ENCODE data around the gene ATL3.

The ATL3 gene

DNA sequence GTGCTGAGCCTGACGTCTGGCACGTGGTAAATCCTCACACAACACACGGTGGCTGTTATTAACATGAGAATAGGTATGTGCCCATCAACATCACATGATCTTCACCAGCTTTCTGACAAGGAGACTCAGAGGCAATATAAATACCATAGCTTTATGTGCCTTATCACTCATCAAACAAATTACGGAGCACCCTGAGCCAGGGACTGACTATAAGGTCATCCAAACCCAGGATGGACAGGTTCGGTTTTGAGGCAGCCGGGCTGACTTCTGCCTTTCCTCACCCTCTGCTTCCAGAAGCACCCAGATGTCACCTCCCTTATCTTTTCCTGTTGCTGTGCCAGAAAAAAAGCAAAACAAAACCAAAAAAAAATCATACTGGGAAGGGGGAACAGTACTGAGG, 51.2 kb downstream of the ATL3 start:
- DNase-seq = peak; percentile 20

DNA sequence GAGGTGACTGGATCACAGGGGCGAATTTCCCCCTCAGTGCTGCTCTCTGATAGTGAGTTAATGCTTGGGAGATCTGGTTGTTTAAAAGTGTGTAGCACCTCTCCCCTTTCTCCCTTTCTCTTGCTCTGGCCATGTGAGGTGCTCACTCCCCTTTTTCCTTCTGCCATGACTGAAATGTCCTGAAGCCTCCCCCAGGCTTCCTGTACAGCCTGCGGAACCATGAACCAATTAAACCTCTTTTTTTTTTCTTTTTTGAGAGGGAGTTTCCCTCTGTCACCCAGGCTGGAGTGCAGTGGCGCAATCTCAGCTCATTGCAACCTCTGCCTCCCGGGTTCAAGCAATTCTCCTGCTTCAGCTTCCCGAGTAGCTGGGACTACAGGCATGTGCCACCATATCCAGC, 53.5 kb downstream of the ATL3 start:
- peak; percentile 7 for DNase-seq

DNA sequence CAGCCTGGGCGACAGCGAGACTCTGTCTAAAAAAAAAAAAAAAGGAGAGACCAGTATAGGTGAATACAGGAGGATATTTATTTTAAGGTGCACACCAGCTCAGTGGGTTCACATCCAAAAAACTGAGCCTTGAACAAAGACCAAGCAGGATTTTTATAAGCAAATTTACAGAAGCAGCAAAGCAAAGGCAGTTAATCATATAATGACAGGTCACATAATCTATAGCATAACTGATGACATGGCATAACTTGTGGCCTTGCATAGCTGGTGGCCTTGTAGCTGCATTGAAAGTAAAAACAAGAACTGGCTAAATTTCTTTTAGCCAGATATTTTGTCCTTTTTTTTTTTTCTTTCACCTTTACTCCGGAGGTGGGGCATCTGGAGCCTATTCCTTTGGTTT, 54.2 kb downstream of the ATL3 start:
- DNase-seq = no peak

DNA sequence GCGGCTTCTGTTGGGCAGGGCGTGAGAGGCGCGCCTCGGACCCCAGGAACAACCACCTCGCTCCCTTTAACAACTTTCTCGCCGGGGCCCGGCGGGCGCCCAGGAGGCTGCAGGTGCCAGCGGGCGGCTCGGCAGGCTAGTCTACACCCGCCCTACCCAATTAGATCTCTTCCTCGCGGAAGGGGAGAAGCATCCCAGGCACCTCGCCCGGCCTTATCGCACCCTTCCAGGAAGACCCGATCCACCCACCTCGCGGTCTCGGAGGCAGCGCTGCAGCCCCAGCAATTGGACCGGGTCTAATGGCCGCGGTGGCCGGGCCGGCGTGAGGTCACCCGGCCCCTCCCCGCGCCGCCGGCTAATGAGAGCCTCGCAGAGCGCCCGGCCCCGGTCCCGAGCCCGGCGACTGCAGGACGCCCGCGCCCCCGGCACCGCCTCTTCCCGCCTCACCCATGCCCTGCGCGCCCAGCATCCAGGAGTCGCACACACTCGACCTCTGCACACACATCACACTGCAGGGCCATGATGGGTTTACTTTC, 57.0 kb downstream of the ATL3 start, which contains the start of gene PLAAT3:
Gene PLAAT3, minus strand, starts transcription at position 298 of the 536 bp plus-strand sequence. CDS start 419 bp downstream, outside the sequence.
- DNase-seq = peak; percentile 69

DNA sequence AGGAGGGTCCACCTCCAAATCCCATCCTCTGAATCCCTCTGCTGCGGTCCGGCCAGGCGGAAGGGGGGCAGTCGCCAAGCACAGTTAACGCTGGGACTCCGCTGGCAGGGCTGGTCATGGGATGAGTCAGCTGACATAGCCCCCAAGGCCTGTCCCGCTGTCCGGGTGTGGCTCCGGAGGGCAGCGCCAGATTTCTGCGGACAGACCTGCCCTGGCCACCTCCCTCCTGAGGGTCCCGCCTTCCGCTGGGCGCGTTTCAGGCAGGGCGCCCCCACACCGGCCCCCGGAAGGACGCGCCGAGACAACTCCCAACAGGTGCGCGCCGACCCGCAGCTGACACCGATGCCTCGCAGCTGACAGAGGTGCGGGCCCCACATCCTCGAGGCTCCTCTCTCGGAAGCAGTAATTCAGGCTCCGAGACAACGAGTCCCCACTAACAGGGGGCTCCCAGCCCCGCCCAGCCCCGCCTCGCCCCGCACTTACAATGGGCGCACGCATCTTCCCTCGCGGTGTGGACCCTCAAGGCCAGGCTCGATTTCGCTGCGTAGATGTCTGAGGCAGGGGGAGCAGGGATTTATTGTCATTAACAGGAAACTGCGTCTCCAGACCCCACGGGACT, 57.5 kb downstream of the ATL3 start:
- DNase-seq = no peak

DNA sequence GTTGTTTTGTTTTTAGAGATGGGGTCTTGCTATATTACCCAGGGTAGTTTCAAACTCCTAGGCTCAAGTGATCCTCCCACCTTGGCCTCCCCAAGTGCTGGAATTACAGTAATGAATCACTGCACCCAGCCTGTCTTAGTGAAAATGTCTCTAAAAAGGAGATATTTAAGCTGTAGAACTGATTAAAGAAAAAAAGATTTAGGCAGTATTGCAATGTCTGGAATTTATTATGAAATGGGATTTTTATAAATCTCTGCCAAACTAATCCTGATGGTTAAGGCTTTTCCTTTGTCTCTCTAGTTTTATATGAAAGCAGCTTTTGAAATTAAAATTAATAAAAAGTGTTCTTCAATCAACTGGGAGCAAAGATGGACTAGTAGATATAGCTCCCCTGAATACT, 59.0 kb downstream of the ATL3 start:
- DNase-seq = no peak

DNA sequence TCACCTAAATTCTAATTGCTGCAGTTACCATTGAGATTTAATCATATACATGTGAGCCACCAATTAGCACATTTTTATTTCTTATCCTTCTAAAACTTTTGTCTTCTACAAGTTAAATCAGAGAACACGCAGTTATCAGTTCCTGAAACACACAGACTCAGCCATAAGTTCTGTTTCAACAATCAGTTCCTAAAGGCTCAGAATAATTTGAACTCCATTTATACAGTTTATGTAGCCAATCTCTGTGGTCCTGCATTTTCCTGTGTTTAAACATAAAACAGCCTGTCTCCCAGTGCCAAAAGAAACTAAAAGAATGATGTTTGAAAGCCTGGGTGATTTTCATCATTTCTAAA, 59.8 kb downstream of the ATL3 start:
- no peak for DNase-seq

DNA sequence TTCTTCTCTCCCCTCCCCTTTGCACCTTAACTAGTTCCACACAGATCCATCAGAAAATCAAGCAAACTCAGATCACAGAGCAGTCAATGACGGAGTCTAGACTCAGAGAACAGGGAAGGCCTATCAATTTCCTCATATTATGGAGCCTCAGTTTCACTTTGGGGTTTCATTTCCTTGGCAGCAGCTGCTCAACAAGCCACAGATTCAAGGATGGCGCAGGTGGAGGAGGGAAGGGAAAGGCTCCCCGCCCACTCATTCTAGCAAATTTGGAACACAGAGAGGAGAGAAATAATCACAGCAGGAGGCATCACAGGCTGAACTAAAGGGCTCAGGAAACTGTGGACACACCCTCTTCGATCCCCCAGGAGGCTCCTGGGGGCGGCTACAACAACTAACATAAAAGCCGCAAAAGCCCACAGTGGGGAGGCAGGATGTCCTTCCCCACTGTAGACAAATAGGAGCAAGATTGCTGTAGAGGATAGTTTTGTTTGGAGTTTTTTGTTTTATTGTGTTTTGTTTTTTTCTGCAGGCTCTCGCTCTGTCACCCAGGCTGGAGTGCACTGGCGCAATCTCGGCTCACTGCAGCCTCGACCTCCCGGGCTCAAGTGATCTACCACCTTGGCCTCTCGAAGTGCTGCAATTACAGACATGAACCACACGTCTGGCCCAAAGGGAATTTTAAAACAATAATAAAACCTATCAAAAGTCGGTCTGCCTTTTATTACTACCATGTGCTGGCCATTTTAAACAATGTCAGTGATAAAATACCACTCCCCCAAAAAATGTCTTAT, 60.4 kb downstream of the ATL3 start:
- DNase-seq = peak; percentile 41

DNA sequence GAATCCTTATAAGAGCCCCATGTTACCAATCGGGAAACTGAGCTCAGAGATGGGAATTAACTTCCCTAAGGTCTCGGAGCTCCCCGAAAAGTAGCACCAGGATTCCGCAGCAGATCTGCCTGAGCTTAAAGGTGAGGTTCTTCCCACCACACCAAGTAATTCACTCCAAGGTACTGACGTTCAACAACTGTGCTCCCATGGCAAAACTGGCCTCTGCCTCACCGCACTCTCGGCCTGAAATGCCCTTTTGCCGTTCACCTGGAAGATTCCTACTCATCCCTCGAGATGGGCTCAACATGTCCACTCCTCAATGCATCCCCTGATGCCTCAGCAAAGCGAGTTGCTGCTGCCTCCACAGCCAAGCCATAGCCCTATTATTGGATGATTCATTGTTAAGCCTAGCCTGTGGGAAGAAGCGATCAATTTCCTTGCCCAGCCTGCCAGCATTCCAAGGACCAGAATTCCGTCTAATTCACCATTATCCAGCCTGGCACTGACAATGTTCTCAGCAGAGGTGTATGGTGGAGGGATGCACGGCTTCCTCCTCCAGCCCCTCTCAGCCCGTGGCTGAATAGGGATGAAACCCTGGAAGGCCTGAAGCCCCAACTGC, 61.1 kb downstream of the ATL3 start:
- peak; percentile 44 for DNase-seq

DNA sequence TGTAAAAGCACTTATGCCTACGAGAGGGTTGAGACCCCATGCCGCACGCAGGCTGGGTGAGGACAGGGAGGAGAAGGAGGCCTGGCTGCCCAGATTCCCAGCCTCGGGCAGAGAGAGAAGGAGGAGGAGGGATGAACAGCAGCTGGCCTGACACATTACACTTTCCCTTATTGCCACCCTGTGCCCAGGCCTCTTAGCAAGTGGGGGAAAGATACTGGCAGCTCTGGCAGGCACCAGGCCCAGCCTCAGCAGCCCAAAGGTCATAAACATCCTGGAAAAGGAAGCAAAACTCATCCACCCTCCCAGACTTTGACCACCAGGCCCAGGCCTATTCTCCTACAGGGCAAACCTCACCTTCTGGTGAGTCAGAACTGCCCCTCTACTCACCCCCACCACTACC, 61.6 kb downstream of the ATL3 start:
- DNase-seq = peak; percentile 48

DNA sequence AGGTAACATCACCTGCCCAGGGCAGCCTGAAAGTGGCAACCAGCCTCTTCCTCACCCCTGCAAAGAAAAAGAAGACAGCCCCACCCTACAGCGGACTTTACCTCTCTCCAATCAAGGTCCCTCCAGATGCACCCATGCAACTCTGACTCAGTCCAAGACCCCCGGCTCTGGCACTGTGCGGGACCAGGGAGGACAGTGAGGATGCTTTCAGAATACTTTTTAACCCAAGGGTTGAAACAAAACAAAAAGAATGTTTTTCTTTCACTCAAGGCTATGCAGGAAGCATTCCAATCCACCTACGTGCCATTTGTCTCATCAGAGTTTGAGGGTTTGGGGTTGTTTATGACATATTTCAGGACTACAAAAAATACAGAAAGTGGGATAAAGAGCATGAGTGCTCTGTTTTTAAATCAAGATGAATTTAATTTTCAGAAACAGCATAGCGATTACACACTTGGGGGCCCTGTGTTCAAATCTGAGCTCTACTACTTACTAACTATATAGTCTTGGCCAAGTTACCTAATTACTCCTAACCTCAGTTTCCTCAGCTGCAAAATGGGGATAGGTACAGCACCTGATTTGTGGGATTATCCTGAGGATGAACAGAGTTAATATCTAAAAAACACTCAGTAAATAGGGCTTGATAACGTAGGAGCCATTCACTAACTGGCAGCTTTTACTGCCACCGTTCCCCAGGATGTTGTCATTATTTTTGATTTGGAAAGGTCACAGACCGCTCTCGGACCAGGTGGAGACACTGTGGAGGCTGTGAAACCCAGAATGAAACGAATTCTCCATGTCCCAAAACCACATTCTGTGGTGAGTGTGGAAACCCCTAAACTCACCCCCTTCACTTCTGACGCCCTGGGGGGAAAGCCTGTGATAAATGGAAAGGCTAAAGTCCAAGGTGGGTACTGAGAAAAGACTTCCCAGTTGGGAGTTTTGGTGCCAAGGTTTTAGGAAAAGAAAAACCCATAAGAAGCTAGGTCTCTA, 62.5 kb downstream of the ATL3 start:
- peak; percentile 42 for DNase-seq

DNA sequence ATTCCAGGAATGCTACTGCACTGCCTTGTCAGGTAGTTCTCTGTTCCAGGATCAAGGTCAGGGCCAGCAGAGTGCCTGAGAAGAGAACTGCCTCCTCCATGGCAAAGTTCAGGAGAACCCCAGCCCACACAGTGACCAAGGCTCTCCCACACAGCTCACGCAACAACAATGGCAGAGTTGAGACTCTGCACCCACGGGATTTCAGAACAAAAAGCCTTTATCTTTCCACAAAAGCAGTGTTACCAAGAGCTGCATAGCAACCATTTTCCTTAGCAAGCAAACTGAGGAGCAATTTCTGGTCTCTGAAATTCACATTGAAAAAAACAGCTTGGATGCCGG, 68.0 kb downstream of the ATL3 start:
- peak; percentile 37 for DNase-seq

DNA sequence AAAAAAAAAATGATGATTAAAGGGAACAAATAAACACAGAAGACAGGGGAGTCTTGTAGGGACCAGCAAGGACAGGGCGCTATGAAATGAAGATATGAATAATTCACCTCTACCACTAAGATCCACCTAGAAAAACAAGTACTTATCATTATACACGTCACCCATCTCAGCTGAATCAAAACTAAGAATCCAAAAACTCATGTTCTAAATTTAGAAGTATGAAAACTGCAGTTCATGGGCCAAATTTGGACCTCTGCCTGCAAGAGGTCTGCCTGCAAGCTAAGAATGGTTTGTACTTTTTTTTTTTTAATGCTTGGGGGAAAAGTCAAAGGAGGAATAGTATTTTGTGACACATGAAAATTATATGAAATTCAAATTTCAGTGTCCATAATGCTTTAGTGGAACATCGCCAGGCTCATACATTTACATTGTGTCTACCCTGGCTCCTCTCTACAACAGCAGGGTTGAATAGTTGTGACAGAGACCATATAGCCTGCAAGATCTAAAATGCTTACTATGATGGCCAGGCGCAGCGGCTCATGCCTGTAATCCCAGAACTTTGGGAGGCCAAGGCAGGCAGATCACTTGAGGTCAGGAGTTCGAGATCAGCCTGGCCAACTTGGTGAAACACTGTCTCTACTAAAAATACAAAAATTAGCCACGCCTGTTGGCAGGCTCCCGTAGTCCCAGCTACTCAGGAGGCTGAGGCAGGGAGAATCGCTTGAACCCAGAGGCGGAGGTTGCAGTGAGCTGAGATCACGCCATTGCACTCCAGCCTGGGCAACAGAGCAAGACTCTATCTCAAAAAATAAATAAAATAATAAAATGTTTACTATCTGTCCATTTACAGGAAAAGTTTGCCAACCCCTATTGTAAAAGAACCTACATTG, 68.6 kb downstream of the ATL3 start:
- DNase-seq = peak; percentile 7

DNA sequence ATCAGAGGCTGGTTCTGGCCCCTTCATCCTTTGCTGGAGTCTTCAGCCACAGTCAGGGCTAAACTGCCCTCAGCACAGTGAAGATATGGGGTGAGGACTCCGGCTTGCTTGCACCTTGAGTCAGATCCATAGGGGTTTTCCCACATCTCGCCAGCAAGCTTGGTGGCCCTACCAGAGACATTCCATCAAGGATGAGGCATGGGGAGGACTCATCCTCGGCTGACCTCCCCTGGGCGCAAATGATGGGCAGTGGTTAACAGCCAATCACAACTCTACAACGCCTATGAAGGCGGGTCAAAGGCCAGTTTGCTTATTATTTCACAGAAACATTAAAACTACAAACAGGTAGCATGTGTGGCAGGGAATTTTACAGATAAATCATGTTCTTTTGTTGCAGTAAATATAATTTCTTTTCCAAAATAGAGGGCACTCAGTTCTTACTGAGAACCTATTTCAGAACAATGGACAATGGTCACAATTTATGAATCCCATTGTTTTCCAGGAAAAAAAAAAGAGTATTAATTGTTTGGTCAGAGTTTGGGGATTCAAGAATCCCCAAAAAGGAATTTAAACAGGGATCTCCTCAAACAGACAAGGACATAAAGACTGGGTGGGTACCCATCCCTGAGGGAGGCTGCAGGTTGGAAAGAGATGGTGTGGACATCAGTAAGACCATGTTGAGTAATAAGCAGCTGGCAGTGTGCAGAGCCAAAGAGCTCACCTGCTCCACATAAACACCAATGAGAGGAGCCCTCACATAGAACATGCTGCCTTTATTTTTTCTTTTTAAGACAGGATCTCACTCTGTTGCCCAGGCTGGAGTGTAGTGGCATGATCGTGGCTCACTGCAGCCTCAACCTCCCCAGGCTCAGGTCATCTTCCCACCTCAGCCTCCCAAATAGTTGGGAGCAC, 71.7 kb downstream of the ATL3 start:
- DNase-seq = peak; percentile 36

DNA sequence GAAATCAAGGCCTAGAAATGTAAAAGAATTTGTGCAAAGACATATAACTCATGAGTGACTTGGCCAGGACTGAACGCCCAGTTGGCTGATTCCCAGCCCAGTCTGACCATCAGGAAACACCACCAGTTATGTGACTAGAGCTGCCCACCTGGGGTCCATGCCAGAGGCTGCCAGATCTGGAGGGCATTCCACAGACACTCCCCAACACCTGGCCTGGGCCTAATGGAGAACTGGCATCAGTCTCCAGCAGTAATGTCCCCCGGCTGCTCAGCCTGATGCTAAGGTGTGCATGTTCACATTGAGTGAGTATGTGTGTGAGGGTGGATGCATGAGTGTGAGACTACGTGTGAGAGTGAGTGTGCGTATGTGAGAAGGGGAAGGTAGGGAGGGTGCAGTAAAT, 72.6 kb downstream of the ATL3 start:
- peak; percentile 18 for DNase-seq

DNA sequence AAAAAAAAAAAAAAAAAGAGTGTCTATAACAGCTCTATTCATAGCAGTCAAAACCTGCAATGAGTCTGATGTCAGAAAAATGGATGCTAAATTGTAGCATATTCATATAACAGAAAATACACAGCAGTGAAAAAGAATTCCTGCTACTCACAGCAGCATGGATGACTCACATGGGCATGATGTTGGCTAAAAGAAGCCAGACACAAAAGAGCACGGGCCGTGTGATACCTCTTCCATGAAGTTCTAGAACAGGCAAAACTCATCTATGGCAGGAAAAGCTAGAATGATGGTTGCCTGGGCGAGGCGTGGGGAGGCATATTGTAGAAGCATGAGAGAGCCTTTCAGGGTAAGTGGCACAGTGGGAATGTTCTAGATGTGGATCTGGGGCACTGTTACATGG, 75.9 kb downstream of the ATL3 start:
- peak; percentile 20 for DNase-seq

DNA sequence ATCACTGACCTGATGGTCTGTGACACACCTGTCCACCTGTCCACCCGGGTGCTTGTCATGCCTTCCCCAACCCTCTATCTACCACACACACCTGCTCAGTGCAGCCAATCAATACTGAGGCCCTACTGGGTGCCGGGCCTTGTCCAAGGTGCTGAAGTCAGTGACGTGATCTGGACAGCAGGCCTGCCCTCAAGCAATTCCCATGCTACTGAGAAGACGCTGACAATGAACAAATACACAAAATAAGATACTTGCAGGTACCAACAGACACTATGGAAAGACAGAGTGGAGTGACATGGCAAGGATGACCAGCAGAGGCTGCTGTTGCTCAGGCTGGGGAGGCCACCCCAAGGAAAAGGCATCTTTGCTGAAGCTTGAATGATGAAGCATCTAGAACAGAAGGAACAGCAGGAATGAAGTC, 78.2 kb downstream of the ATL3 start:
- DNase-seq = peak; percentile 42

DNA sequence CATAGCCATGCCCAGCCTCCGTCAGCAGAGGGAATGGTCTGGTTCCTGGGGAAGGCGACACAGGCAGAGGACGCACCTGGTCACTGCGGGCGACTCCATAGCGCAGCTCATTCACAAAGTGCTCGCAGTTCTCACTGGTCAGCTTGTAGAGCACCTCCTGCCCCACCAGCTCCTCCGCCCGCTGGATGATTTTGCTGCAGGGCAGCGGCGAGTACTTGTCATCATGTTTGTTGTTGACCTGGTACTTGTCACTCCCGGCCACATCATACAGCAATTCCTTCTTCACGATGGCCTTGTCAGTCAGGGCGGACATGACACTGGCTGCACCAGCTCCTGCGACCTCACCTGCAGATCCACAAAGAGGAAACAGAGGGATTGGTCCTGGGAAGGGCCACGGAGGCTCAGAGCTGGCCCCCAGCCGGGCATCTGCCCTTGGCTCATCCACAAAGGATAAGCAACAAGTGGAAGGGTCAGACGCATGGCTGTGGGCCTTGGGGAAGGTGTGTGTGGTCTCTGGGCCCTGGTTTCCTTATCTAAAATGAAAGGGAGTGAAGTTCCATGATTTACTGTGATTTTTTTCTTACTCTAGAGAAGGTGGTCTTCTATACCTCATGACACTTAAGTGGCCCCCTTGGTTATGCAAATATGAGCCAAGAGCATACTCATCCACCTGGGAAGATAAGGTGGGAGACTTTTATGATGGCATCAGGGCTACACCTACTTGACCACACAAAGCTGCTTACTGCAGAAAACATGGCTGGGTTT, 81.0 kb downstream of the ATL3 start:
- peak; percentile 39 for DNase-seq

DNA sequence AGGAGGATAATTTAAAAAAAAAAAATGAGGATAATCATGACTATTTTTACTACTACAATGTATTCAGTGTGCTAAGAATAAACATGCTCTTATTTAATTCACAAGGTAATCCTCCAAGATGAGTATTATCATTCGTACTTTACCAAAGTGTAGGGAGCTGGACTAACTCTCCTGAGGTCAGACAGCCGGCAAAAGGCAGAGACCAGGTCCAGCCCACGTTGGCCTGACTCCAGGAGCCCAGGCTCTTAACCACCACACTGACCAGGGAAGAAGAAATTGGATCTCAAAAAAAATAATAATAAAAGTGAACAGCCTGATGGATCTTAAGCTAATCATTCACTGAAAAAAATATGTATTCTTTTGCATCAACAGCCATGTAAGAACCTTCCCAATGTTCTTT, 82.2 kb downstream of the ATL3 start:
- DNase-seq = no peak

Data from activated CD8-positive, alpha-beta memory T cell treated with anti-CD3 and anti-CD28 coated beads, Interleukin-2, amount 50 U/mL, for 48 hours (primary cell).